K562 treated with DMSO at 1 percent for 24 hours (cell line): Measurements from ENCODE around the gene C19orf47. TPM values are rescaled to one million over a fixed set of nuclear protein-coding genes. Genes with fewer than 3 reads are reported as not detected.

Experiments
- total RNA-seq: library from RNA; unstranded; fragments of 300-600 nt; gene quantifications from 2 replicates; pipeline ENCODE4 v1.2.3, GENCODE V29; 2022; ENCODE audit warnings: low read depth; ENCODE audit not compliant: insufficient read depth

C19orf47 gene
- total RNA-seq = 19.2 and 21.4 TPM in 2 replicates

GRCh38 chr19:40348125-40348913 is at the start of gene C19orf47, which contains the start of gene PLD3:
C19orf47 (minus strand) TSS chr19:40348397; CDS start chr19:40341857, 6,540 bp downstream.
PLD3 (plus strand) TSS chr19:40348695; CDS start chr19:40366484, 17,789 bp downstream.

GRCh38 chr19:40390084-40390742 is 42.0 kb upstream of the C19orf47 start, which contains the start of gene HIPK4:
HIPK4 (minus strand) TSS chr19:40390181; CDS start chr19:40389902, 279 bp downstream.

GRCh38 chr19:40284501-40285352 is 63.5 kb downstream of the C19orf47 start, which contains the start of gene AKT2:
AKT2 (minus strand) TSS chr19:40285345; CDS start chr19:40265267, 20,078 bp downstream.

Other genes starting within 250 kb of the C19orf47 start
- gene MAP3K10, start 157.0 kb downstream of the C19orf47 start, total RNA-seq = 18.3 and 20.6 TPM in 2 replicates
- gene TTC9B, start 130.0 kb downstream of the C19orf47 start, total RNA-seq = not detected in 2 replicates
- gene CCNP, start 121.7 kb downstream of the C19orf47 start, total RNA-seq = not detected in 2 replicates
- gene AKT2, start 63.1 kb downstream of the C19orf47 start, total RNA-seq = 53.7 and 58.9 TPM in 2 replicates
- gene PLD3, start 298 bp upstream of the C19orf47 start, total RNA-seq = 1,029 and 1,087 TPM in 2 replicates
- gene HIPK4, start 41.8 kb upstream of the C19orf47 start, total RNA-seq = 0.58 and 1.3 TPM in 2 replicates
- 8.2 and 8.3 TPM in 2 replicates for gene PRX, start 65.0 kb upstream of the C19orf47 start, total RNA-seq
- 50.7 and 53.0 TPM in 2 replicates for gene SERTAD1, start 77.6 kb upstream of the C19orf47 start, total RNA-seq
- 33.7 and 34.9 TPM in 2 replicates for gene SERTAD3, start 95.9 kb upstream of the C19orf47 start, total RNA-seq
- gene BLVRB, start 117.3 kb upstream of the C19orf47 start, total RNA-seq = 834 and 1,005 TPM in 2 replicates
- gene SPTBN4, start 118.6 kb upstream of the C19orf47 start, total RNA-seq = 3.8 and 4.5 TPM in 2 replicates
- gene SHKBP1, start 228.5 kb upstream of the C19orf47 start, total RNA-seq = 124 and 131 TPM in 2 replicates